NK-92 (cell line): ENCODE measurements around the gene INPP4A.
A peak's percentile ranks its signal among the peaks of the same experiment; 100 is the strongest.

Source experiments
- DNase-seq: peaks from one replicate; lab custom pipeline; 2025; ENCODE audit not compliant: unreplicated experiment; lab: John Stamatoyannopoulos, UW

INPP4A gene

GRCh38 chr2:98509542-98510321 lies 65.1 kb downstream of the INPP4A start:
- DNase-seq: no peak

- no peak for DNase-seq
Measured at GRCh38 chr2:98510322-98510662, 65.6 kb downstream of the INPP4A start.

GRCh38 chr2:98511981-98512380 lies 67.3 kb downstream of the INPP4A start:
- DNase-seq: no peak

- DNase-seq: no peak
Measured at GRCh38 chr2:98512699-98513098, 68.0 kb downstream of the INPP4A start.

- DNase-seq: no peak
Measured at GRCh38 chr2:98514096-98514639, 69.5 kb downstream of the INPP4A start.

GRCh38 chr2:98514879-98515249 lies 70.2 kb downstream of the INPP4A start:
- DNase-seq: no peak

GRCh38 chr2:98515250-98515991 lies 70.8 kb downstream of the INPP4A start:
- DNase-seq: no peak

- no peak for DNase-seq
Measured at GRCh38 chr2:98516571-98516970, 71.9 kb downstream of the INPP4A start.

- DNase-seq: no peak
Measured at GRCh38 chr2:98517636-98518035, 73.0 kb downstream of the INPP4A start.

GRCh38 chr2:98518101-98518500 lies 73.4 kb downstream of the INPP4A start:
- peak; percentile 2 for DNase-seq

- no peak for DNase-seq
Measured at GRCh38 chr2:98519156-98519555, 74.5 kb downstream of the INPP4A start.

- DNase-seq: no peak
Measured at GRCh38 chr2:98519851-98520250, 75.2 kb downstream of the INPP4A start.

- DNase-seq: no peak
Measured at GRCh38 chr2:98520806-98521205, 76.1 kb downstream of the INPP4A start.

GRCh38 chr2:98521266-98521665 lies 76.6 kb downstream of the INPP4A start:
- DNase-seq: no peak

GRCh38 chr2:98522854-98523253 lies 78.2 kb downstream of the INPP4A start:
- no peak for DNase-seq

- DNase-seq: no peak
Measured at GRCh38 chr2:98524168-98524567, 79.5 kb downstream of the INPP4A start.

GRCh38 chr2:98528349-98528748 lies 83.7 kb downstream of the INPP4A start:
- no peak for DNase-seq

- no peak for DNase-seq
Measured at GRCh38 chr2:98530114-98530513, 85.5 kb downstream of the INPP4A start.

- DNase-seq: no peak
Measured at GRCh38 chr2:98532756-98533155, 88.1 kb downstream of the INPP4A start.

- DNase-seq: no peak
Measured at GRCh38 chr2:98533547-98533946, 88.9 kb downstream of the INPP4A start.

- DNase-seq: no peak
Measured at GRCh38 chr2:98534761-98535160, 90.1 kb downstream of the INPP4A start.

- no peak for DNase-seq
Measured at GRCh38 chr2:98535971-98536677, 91.5 kb downstream of the INPP4A start.
